ENCODE data around the gene PICALM. TPM values are rescaled to one million over a fixed set of nuclear protein-coding genes. Genes with fewer than 3 reads are reported as not detected.

PICALM gene
- total and polyA plus RNA-seq, 10 of the 15 experiments (the other 5 are each of a cell fraction or from before 2014, with no cell fraction given): 4.3 to 150 (median 41.8) TPM

DNA sequence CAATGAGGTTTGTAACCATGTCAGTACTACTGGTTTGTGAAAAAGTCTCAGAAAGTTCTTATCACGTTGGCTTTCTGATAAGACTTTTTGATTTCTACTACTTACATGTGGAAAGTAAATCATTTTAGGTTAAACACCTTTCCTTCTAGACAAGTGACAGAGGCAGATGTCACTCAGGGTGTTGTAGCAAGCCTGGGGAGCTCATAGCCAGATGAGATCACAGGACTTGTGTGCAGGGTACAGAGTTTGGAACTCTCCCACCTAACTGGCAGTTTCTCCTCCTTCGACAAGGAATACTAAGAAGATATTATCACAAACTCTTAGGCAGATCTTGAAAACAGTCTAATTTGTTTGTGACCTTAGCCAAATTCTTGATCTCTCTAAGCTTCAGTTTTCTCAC is 49.4 kb upstream of the PICALM start:
- SMC1A ChIA-PET (ENCODE audit: uncharacterized antibody, unreplicated experiment): interaction anchor here (0.9 to 5.0 kb wide), 16 partner anchors 10 to 195 kb away, joined by 3 to 75 read pairs (median 8); partner anchors contain the start of gene PICALM
- POLR2A ChIA-PET: interaction anchor here (0.6 to 4.0 kb wide), 3 partner anchors 46 to 101 kb away, joined by 3 to 40 read pairs (median 3); partner anchors contain the start of gene PICALM
- H3K9ac ChIP-seq (ENCODE audit: control insufficient read depth, insufficient read depth, low read length): no peak overlapping the region
- DNase-seq (ENCODE audit: low read depth, low spot score) (no peak), FAIRE-seq (no peak), ATAC-seq (no peak)
- H3K36me3 ChIP-seq (ENCODE audit: control insufficient read depth in 2 of 2, insufficient read depth in 2 of 2, low read length in 1 of 2): no peaks in the 10 kb centered on the region
- no peaks in the 10 kb centered on the region for H3K9me3 ChIP-seq (replicated peaks; ENCODE audit: control insufficient read depth, insufficient read depth, low read length)
- CTCF ChIA-PET: interaction anchor here (1.1 to 4.6 kb wide), 7 partner anchors 10 to 77 kb away, joined by 3 to 45 read pairs (median 14); partner anchors contain the start of gene PICALM
- RAD21 ChIA-PET (ENCODE audit: unreplicated experiment): interaction anchor here (1.0 to 4.0 kb wide), 8 partner anchors 20 to 101 kb away, joined by 3 to 57 read pairs (median 7); partner anchors contain the start of gene PICALM
- intact Hi-C loops (cut with micrococcal nuclease; ENCODE audit: unreplicated experiment) (loop anchor here (5.0 kb wide), 1 partner anchor 94 kb away; no protein-coding TSS in a partner anchor), in situ Hi-C loops (cut with MboI) (no loop called here)
- no peak overlapping the region for H3K27ac ChIP-seq (ENCODE audit: control insufficient read depth, insufficient read depth)
- H2AFZ ChIP-seq (ENCODE audit: control insufficient read depth, low read depth, low read length): peak overlapping the region; percentile 40; the same call in 1 of the 2 replicates
- no peak overlapping the region for H3K4me3 ChIP-seq
- no peaks in the 10 kb centered on the region for H4K20me1 ChIP-seq (ENCODE audit: control insufficient read depth, insufficient read depth)
- peaks cover 18% of the 10 kb centered on the region for H3K4me1 ChIP-seq (ENCODE audit: control insufficient read depth, insufficient read depth, low read length)
- 51% methylated on average over 2 of the region's 2 CpGs for WGBS (ENCODE audit: insufficient coverage, insufficient replicate concordance, low lambda C conversion rate, missing lambda C conversion rate)
- H3K4me2 ChIP-seq (ENCODE audit: control insufficient read depth, insufficient read depth): no peak overlapping the region
- no TSS peak for BruUV-seq (replicated peaks)
- TF ChIP-seq PKNOX1 (IDR thresholded peaks at IDR 0.05): 0 out of 2 replicates have a peak, but pooled peaks have one; percentile 17
- TF ChIP-seq HSF1 (IDR thresholded peaks at IDR 0.05; ENCODE audit: low read depth, low read length): no peak
- TF ChIP-seq SUPT20H (IDR thresholded peaks at IDR 0.05; ENCODE audit: borderline replicate concordance, control insufficient read depth, low read depth, low read length): no peak
- H3K27me3 ChIP-seq (replicated peaks in 1 of 2; ENCODE audit: control insufficient read depth in 2 of 2, insufficient read depth in 2 of 2, low read length in 1 of 2): no peaks in the 10 kb centered on the region
- H3K79me2 ChIP-seq (ENCODE audit: control insufficient read depth, insufficient read depth, low read length): no peaks in the 10 kb centered on the region

Data from GM12878 (cell line).